Trophoblast cell (in vitro differentiated cells and primary cell): ENCODE measurements around the gene ARFIP1.

Experiments
- DNase-seq, 2 donors: peaks; one replicate each; pipeline ENCODE4 v3.0.0-alpha.2; 2016
- H2AFZ ChIP-seq: 2 replicates; pipeline ENCODE4 v1.6.1; 2013; ENCODE audit warnings: low read length, moderate library complexity, mild to moderate bottlenecking; ENCODE audit not compliant: insufficient read depth, poor library complexity
- H2AK5ac ChIP-seq: 2 replicates; pipeline ENCODE4 v1.6.1; 2013; ENCODE audit warnings: mild to moderate bottlenecking, low read length
- H2BK120ac ChIP-seq: 2 replicates; pipeline ENCODE4 v1.6.1; 2013; ENCODE audit warnings: low read length, mild to moderate bottlenecking, moderate library complexity; ENCODE audit not compliant: insufficient read depth, poor library complexity
- H2BK12ac ChIP-seq: 2 replicates; pipeline ENCODE4 v1.6.1; 2013; ENCODE audit warnings: mild to moderate bottlenecking, low read length, moderate library complexity
- H2BK5ac ChIP-seq: 2 replicates; pipeline ENCODE4 v1.6.1; 2013; ENCODE audit warnings: low read length, low read depth, moderate library complexity, mild to moderate bottlenecking; ENCODE audit not compliant: poor library complexity
- H3K14ac ChIP-seq: 2 replicates; pipeline ENCODE4 v1.6.1; 2013; ENCODE audit warnings: mild to moderate bottlenecking, low read length
- H3K18ac ChIP-seq: 2 replicates; pipeline ENCODE4 v1.6.1; 2013; ENCODE audit warnings: mild to moderate bottlenecking, low read length
- H3K23ac ChIP-seq: 2 replicates; pipeline ENCODE4 v1.6.1; 2013; ENCODE audit warnings: low read length
- H3K27ac ChIP-seq: 2 replicates; pipeline ENCODE4 v1.5.1; 2013; ENCODE audit warnings: low read depth, mild to moderate bottlenecking, inconsistent platforms, low read length, moderate library complexity
- H3K27me3 ChIP-seq: 2 replicates; pipeline ENCODE4 v1.6.1; 2013; ENCODE audit warnings: inconsistent platforms, mild to moderate bottlenecking, low read length, moderate library complexity; ENCODE audit not compliant: insufficient read depth
- H3K36me3 ChIP-seq, 2 experiments: 1 replicate in 1 of 2; 2 replicates in 1 of 2; pipeline ENCODE4 v1.6.1; 2013; ENCODE audit warnings: low read length in 2 of 2, mild to moderate bottlenecking in 2 of 2, moderate library complexity in 1 of 2; ENCODE audit not compliant: insufficient read depth in 2 of 2, control insufficient read depth in 1 of 2
- H3K4ac ChIP-seq: 2 replicates; pipeline ENCODE4 v1.6.1; 2013; ENCODE audit warnings: low read depth, mild to moderate bottlenecking, low read length, moderate library complexity
- H3K4me1 ChIP-seq, 2 experiments: 1 replicate in 1 of 2; 2 replicates in 1 of 2; pipeline ENCODE4 v1.6.1; 2013; ENCODE audit warnings: low read length in 2 of 2, mild to moderate bottlenecking in 2 of 2, moderate library complexity in 1 of 2; ENCODE audit not compliant: insufficient read depth in 2 of 2, control insufficient read depth in 1 of 2
- H3K4me2 ChIP-seq: 2 replicates; pipeline ENCODE4 v1.6.1; 2013; ENCODE audit warnings: inconsistent platforms, mild to moderate bottlenecking, low read length, moderate library complexity
- H3K4me3 ChIP-seq: 2 replicates; pipeline ENCODE4 v1.5.1; 2013; ENCODE audit warnings: mild to moderate bottlenecking, low read depth, low read length, inconsistent platforms
- H3K79me1 ChIP-seq: one replicate; pipeline ENCODE4 v1.6.1; 2013; ENCODE audit warnings: low read length
- H3K79me2 ChIP-seq: 2 replicates; pipeline ENCODE4 v1.6.1; 2013; ENCODE audit warnings: low read length, mild to moderate bottlenecking; ENCODE audit not compliant: control insufficient read depth, insufficient read depth, poor library complexity
- H3K9ac ChIP-seq: 2 replicates; pipeline ENCODE4 v1.6.1; 2013; ENCODE audit warnings: mild to moderate bottlenecking, low read length
- H3K9me3 ChIP-seq: 2 replicates; pipeline ENCODE4 v1.6.1; 2013; ENCODE audit warnings: low read depth, mild to moderate bottlenecking, control low read depth, inconsistent platforms, low read length; ENCODE audit not compliant: insufficient read depth
- H4K12ac ChIP-seq: 2 replicates; pipeline ENCODE4 v1.6.1; 2013; ENCODE audit warnings: low read depth, mild to moderate bottlenecking, low read length, moderate library complexity
- H4K8ac ChIP-seq: 2 replicates; pipeline ENCODE4 v1.6.1; 2013; ENCODE audit warnings: low read depth, mild to moderate bottlenecking, low read length, moderate library complexity
- H4K91ac ChIP-seq: one replicate; pipeline ENCODE4 v1.6.1; 2013; ENCODE audit warnings: low read depth, mild to moderate bottlenecking, low read length, moderate library complexity
- WGBS: extraction: QIAGEN DNeasy Blood & Tissue Kit; methylation state at CpG from one replicate; pipeline ENCODE4 v1.1.7; 2013; ENCODE audit warnings: missing lambda C conversion rate; ENCODE audit not compliant: insufficient read length, insufficient coverage; ENCODE audit errors: extremely low coverage; 5-methylcytosine and 5-hydroxymethylcytosine counted together

Gene ARFIP1

GRCh38 chr4:152735396-152735859, 44.3 kb upstream of the ARFIP1 start:
- H3K4ac ChIP-seq = no peak overlapping the region
- H2AK5ac ChIP-seq = no peak overlapping the region
- H3K4me2 ChIP-seq = no peak overlapping the region
- no peaks in the 10 kb centered on the region for H3K9me3 ChIP-seq
- H3K27ac ChIP-seq = no peak overlapping the region
- no peak overlapping the region for H4K8ac ChIP-seq
- no peak overlapping the region for H3K9ac ChIP-seq
- no peak overlapping the region for H4K91ac ChIP-seq
- H4K12ac ChIP-seq = no peak overlapping the region
- H3K79me2 ChIP-seq = no peaks in the 10 kb centered on the region
- H2BK12ac ChIP-seq = no peak overlapping the region
- no peak overlapping the region for H3K18ac ChIP-seq
- no peaks in the 10 kb centered on the region for H3K36me3 ChIP-seq
- no CpG with 5 or more reads among the region's 2 CpGs for WGBS
- H3K27me3 ChIP-seq = no peaks in the 10 kb centered on the region
- no peak overlapping the region for H2BK5ac ChIP-seq
- H3K4me3 ChIP-seq = no peak overlapping the region
- H3K79me1 ChIP-seq = no peaks in the 10 kb centered on the region
- H3K23ac ChIP-seq = no peak overlapping the region
- no peaks in the 10 kb centered on the region for H3K4me1 ChIP-seq
- no peak overlapping the region for H2BK120ac ChIP-seq
- no peak overlapping the region for H3K14ac ChIP-seq
- DNase-seq = peak in 1 of 2 donors; percentile 59
- no peak overlapping the region for H2AFZ ChIP-seq

GRCh38 chr4:152735906-152736305, 43.8 kb upstream of the ARFIP1 start:
- no peaks in the 10 kb centered on the region for H3K9me3 ChIP-seq
- H2AK5ac ChIP-seq = no peak overlapping the region
- no peak overlapping the region for H3K14ac ChIP-seq
- no CpG with 5 or more reads among the region's 3 CpGs for WGBS
- no peak overlapping the region for H2BK12ac ChIP-seq
- no peak overlapping the region for H3K18ac ChIP-seq
- H4K91ac ChIP-seq = no peak overlapping the region
- H3K36me3 ChIP-seq = no peaks in the 10 kb centered on the region
- H4K12ac ChIP-seq = no peak overlapping the region
- H3K27ac ChIP-seq = no peak overlapping the region
- H3K4me2 ChIP-seq = no peak overlapping the region
- H3K4ac ChIP-seq = no peak overlapping the region
- DNase-seq = no peak
- H2BK5ac ChIP-seq = no peak overlapping the region
- H3K9ac ChIP-seq = no peak overlapping the region
- no peaks in the 10 kb centered on the region for H3K4me1 ChIP-seq
- no peak overlapping the region for H2AFZ ChIP-seq
- no peak overlapping the region for H4K8ac ChIP-seq
- H3K23ac ChIP-seq = no peak overlapping the region
- no peaks in the 10 kb centered on the region for H3K79me2 ChIP-seq
- H2BK120ac ChIP-seq = no peak overlapping the region
- no peak overlapping the region for H3K4me3 ChIP-seq
- no peaks in the 10 kb centered on the region for H3K27me3 ChIP-seq
- H3K79me1 ChIP-seq = no peaks in the 10 kb centered on the region

- Histone ChIP-seq H3K9ac (no peak overlapping the region), H3K36me3 (no peaks in the 10 kb centered on the region), H3K4me1 (no peaks in the 10 kb centered on the region), H2AFZ (no peak overlapping the region), H2AK5ac (no peak overlapping the region), H3K79me2 (no peaks in the 10 kb centered on the region), H3K23ac (no peak overlapping the region), H3K27ac (no peak overlapping the region), H2BK5ac (no peak overlapping the region), H3K79me1 (no peaks in the 10 kb centered on the region), H4K8ac (no peak overlapping the region), H2BK120ac (no peak overlapping the region), H3K18ac (no peak overlapping the region), H3K4me3 (no peak overlapping the region), H3K4ac (no peak overlapping the region), H3K9me3 (no peaks in the 10 kb centered on the region), H4K91ac (no peak overlapping the region), H3K27me3 (no peaks in the 10 kb centered on the region), H2BK12ac (no peak overlapping the region), H3K14ac (no peak overlapping the region), H4K12ac (no peak overlapping the region), H3K4me2 (no peak overlapping the region)
- no peak for DNase-seq
- no CpG with 5 or more reads among the region's 3 CpGs for WGBS
Observed at GRCh38 chr4:152738827-152739226, 40.9 kb upstream of the ARFIP1 start.

GRCh38 chr4:152747444-152747843, 32.3 kb upstream of the ARFIP1 start:
- no peak overlapping the region for H2AK5ac ChIP-seq
- H2BK5ac ChIP-seq = no peak overlapping the region
- H4K12ac ChIP-seq = no peak overlapping the region
- H4K91ac ChIP-seq = no peak overlapping the region
- H3K4ac ChIP-seq = no peak overlapping the region
- no peaks in the 10 kb centered on the region for H3K79me2 ChIP-seq
- no peaks in the 10 kb centered on the region for H3K79me1 ChIP-seq
- H3K4me2 ChIP-seq = no peak overlapping the region
- DNase-seq = no peak
- H2BK12ac ChIP-seq = no peak overlapping the region
- peaks cover 4% of the 10 kb centered on the region for H3K9me3 ChIP-seq
- no peak overlapping the region for H3K27ac ChIP-seq
- H3K23ac ChIP-seq = no peak overlapping the region
- H3K27me3 ChIP-seq = no peaks in the 10 kb centered on the region
- no peak overlapping the region for H3K9ac ChIP-seq
- H3K18ac ChIP-seq = no peak overlapping the region
- H2BK120ac ChIP-seq = no peak overlapping the region
- H3K4me3 ChIP-seq = no peak overlapping the region
- no peak overlapping the region for H4K8ac ChIP-seq
- H3K36me3 ChIP-seq = no peaks in the 10 kb centered on the region
- H2AFZ ChIP-seq = no peak overlapping the region
- no peak overlapping the region for H3K14ac ChIP-seq
- no peaks in the 10 kb centered on the region for H3K4me1 ChIP-seq
- WGBS = no CpG with 5 or more reads among the region's 2 CpGs
